HG03159 (cell line): Measurements from ENCODE around the gene UTRN.

Source experiments
- ATAC-seq: cut with Tn5 transposase; IDR thresholded peaks from one replicate; pipeline ENCODE4 v1.9.1; 2021; ENCODE audit warnings: mild to moderate bottlenecking, moderate library complexity; ENCODE audit not compliant: unreplicated experiment

UTRN gene

GRCh38 chr6:144311361-144311760 is 26.2 kb downstream of the UTRN start:
- ATAC-seq, result peak; percentile 46

DNA sequence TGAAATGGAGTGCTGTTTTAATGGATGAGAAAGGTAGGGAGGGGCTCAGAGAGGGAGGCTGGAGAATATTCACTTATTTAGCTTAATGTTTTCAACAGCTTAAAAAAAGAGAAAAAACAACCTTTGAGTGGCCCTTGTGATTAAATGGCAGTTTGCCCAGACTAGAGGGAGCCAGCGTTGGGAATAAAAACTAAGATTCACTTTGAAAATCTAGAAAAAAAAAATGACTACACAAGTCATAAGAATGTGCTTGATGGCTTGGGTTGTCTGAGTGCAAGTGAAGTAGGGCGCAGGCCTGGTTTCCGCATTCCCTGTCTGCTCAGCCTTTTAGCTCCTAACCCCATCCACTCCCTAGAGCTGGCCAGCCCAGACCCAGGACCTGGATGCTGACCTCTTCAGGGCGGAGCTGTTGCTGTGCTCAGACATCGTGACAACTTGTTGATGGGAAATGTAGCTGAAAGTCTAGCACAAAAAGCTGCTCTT is 28.9 kb downstream of the UTRN start:
- ATAC-seq, result no peak

- no peak for ATAC-seq
Observed at GRCh38 chr6:144314562-144314961, 29.4 kb downstream of the UTRN start.

- ATAC-seq, result no peak
Observed at GRCh38 chr6:144315226-144315980, 30.3 kb downstream of the UTRN start.

DNA sequence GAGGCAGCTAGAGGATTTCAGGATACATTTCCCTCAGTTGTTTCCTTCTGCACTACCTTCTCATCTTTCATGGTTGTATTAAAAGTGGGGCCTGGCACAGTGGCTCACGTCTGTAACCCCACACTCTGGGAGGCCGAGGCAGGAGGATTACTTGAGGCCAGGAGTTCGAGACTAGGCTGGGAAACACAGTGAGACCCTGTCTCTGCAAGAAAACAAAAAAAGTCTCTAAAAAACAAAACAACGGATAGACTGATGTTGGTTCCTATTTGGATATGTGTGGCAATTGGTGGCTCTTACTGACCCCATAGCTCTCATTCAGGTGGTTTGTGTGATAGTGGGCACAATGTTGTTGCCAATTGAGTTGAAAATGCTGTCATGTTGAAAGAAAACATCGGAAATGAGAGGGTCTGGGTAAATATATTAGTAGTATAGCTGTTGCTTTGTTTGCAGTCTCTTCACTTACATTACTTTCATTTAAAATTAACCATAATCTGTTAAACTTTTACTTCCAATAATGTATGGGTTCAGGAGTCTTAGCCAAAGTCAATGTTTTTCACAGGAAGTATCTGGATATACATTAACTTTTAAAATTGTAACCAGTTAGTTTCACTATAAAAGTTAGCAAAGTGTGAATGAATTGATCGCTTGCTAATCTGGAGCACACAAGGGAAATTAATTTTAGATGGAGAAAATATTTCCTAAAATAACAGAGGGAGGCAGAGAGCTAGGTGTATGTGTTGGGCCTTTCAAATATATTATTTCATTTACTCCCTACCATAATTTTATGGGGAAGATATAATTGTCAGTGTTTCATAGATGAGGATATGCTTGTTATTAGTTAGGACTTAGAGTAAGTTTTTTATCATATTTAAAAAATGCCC is 31.1 kb downstream of the UTRN start:
- no peak for ATAC-seq

- ATAC-seq, result no peak
Observed at GRCh38 chr6:144316862-144317195, 31.7 kb downstream of the UTRN start.

- ATAC-seq, result no peak
Observed at GRCh38 chr6:144317736-144318135, 32.6 kb downstream of the UTRN start.

- ATAC-seq, result no peak
Observed at GRCh38 chr6:144319211-144319610, 34.1 kb downstream of the UTRN start.

GRCh38 chr6:144320741-144321140 is 35.6 kb downstream of the UTRN start:
- ATAC-seq, result no peak

DNA sequence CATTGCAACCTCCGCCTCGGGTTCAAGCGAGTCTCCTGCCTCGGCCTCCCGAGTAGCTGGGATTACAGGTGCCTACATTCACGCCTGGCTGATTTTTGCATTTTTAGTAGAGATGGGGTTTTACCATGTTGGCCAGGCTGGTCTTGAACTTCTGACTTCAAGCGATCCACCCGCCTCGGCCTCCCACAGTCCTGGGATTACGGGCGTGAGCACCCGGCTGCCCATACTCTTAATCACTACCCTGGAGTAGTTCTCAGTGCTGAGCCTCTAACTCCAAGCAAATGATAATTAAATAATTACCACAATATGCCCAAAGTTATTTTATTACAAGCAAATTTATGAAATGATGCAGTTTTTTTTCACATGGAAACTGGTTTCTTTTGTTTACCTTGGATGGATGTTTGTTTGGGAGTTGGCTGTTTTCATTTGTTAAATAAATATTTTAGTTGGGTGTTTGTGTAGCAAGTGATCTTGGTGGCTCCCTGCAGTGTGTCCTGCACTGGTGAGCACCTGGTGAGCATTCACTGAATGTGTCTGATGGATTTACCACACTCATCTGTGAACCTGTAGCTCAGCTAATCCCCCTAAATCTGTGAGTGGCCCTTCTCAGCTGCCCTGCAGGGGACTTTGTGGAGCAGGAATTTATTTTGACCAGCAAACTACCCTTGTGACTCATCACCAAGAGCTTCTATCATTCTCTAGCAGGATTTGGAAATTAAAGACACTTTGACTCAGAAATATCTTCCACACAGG is 36.9 kb downstream of the UTRN start:
- no peak for ATAC-seq

GRCh38 chr6:144325232-144325631 is 40.1 kb downstream of the UTRN start:
- ATAC-seq, result no peak

- ATAC-seq, result no peak
Observed at GRCh38 chr6:144326393-144326792, 41.3 kb downstream of the UTRN start.

DNA sequence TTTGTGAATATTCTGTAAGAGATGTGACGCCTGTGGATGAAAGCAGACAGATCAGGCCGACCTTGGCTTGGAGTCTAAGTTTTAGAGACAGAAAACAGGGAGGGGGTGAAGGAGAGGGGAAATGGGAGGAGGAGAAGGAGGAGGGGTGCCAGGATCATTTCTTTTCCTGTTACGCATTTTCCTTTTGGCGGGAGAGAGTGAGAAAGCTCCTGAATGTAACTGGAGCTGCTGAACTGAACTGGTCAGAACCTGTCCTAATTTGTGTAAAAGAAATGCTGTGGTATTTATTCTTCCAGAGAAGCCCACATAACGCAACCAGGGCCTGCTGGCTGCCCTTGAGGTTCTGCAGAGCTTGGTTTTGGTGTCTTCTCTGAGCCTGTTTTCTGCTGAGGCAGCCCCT is 41.9 kb downstream of the UTRN start:
- ATAC-seq, result no peak

DNA sequence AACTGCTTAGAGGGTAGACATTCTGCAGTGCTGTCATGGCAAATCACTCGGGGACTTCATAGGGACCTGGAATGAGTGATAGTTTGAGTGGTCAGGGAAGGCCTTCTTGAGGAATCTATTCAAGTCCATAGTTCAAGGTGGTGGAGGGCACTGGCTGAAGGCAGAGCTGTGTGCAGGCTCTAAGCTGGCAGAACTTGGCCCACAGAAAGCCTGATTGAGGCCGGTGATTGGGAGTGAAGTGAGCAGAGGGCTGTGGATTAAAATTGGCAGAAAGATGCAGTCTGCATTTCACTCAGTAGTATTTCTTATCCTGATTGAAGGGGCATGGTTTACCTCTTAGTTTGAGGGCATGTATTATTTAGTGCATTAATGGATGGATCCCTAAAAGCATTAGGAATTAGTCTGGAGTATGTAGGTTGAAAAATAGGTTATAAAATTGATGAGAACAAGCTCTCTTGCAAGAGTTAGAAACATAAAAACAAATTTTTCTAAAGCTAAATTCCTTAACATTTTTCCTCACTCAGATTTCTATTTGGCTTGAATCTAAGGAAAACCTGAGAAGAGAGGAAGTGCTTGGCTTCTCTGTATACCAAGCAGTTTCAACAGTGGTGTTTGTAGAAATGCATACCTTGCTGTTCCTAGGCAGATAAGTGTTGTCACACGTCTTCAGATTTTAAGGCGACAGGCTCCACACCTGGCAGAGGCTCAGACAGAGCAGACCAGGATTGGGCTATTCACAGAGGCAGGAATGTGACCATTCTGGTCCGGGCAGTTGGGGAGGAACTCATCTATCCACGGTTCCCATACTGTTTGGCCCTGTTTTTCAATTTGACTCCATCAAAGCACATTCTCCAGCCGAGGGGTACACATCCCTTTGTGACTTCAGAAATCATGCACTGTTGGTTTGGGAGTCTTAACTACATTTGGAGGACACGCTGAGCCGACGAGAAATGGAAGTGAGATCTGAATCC is 45.2 kb downstream of the UTRN start:
- no peak for ATAC-seq

DNA sequence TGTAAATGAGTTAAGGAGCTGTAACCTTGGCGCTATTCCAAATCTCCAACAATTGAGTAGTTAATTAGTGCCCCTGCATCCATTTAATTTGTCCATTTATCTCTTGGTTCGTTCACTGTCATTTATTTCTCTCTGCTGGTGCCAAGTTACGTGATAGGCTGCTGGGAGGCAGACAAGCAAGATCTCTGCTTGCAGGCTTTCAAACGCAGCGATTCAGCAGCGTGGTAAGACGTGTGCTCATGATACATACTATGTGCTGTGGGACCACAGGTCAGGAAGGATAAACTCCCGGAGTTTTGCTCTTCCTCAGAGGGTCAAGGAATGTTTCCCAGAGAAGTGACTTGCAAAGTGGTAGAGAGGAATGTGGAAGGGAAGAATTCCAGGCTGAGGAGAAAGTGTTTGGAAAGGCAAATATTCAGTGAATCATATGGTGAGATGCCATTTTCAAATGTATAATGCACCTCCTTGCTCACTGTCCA is 46.4 kb downstream of the UTRN start:
- no peak for ATAC-seq

DNA sequence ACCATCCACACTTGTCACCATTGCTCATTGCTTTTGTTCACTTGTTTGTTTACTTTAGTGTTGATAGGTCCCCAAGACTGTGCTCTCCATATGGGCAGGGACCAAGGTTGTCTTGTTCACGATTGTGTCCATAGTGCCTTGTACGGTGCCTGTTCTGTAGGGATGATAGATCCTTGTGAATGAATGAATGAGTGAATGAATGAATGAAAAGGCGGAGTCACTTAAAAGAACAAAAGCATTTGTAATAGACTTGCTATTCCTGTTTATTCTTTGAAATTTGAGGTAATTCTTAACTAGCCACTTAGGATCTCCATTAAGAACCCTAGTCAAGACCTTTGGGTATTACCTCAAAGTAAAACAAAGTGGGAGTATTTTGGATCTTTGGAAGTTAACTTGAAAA is 47.0 kb downstream of the UTRN start:
- ATAC-seq, result no peak

GRCh38 chr6:144334150-144334708 is 49.1 kb downstream of the UTRN start:
- ATAC-seq, result peak; percentile 67
